Measurements from ENCODE around the gene NHLRC3.

NHLRC3 gene

DNA sequence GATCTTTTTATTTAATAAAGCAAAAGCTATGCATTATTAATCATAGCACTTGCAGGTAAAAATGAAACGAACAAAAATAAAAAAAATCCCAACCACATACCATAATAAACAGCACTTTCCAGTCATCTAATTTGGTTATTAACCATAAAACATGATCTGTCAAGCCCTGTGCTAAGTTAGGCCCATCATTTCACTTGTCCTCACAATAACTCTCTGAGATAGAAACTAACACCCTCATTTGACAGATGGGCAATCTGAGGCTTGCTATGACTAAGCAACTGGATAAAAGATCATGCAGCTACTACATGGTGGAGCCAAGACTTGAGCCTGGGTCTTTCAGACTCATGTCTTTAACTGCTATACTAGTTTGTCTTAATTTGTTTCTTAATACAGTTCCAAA is 22.2 kb upstream of the NHLRC3 start:
- no peak overlapping the region for H3K4me3 ChIP-seq (ENCODE audit: low read length)
- TF ChIP-seq, protein P1, sequence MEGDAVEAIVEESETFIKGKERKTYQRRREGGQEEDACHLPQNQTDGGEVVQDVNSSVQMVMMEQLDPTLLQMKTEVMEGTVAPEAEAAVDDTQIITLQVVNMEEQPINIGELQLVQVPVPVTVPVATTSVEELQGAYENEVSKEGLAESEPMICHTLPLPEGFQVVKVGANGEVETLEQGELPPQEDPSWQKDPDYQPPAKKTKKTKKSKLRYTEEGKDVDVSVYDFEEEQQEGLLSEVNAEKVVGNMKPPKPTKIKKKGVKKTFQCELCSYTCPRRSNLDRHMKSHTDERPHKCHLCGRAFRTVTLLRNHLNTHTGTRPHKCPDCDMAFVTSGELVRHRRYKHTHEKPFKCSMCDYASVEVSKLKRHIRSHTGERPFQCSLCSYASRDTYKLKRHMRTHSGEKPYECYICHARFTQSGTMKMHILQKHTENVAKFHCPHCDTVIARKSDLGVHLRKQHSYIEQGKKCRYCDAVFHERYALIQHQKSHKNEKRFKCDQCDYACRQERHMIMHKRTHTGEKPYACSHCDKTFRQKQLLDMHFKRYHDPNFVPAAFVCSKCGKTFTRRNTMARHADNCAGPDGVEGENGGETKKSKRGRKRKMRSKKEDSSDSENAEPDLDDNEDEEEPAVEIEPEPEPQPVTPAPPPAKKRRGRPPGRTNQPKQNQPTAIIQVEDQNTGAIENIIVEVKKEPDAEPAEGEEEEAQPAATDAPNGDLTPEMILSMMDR (conservative IDR thresholded peaks at IDR 0.05; ENCODE audit: low read length), result no peak
- no peak for DNase-seq (ENCODE audit: low read depth)

DNA sequence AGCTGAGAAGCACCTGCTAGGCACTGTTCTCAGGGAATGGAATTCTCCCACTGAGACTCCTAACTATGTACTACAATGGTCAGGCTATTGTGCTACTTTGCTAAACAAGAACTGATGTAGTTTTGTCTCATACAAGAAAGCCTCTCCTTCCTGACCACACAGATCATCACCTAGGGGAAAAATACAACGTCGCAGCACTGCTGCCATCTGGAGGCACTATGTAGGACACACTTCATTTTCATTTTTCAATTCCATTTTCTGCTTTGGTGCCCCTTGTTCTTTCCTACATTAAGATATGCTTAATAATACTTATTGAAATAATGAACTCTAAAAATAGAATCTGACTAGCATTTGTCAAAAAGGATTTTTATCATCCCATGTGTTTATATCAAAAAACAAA is 21.5 kb upstream of the NHLRC3 start:
- TF ChIP-seq, protein P1 (conservative IDR thresholded peaks at IDR 0.05; ENCODE audit: low read length), result peak; percentile 51
- peak; percentile 15 for DNase-seq (ENCODE audit: low read depth)
- no peak overlapping the region for H3K4me3 ChIP-seq (ENCODE audit: low read length)

DNA sequence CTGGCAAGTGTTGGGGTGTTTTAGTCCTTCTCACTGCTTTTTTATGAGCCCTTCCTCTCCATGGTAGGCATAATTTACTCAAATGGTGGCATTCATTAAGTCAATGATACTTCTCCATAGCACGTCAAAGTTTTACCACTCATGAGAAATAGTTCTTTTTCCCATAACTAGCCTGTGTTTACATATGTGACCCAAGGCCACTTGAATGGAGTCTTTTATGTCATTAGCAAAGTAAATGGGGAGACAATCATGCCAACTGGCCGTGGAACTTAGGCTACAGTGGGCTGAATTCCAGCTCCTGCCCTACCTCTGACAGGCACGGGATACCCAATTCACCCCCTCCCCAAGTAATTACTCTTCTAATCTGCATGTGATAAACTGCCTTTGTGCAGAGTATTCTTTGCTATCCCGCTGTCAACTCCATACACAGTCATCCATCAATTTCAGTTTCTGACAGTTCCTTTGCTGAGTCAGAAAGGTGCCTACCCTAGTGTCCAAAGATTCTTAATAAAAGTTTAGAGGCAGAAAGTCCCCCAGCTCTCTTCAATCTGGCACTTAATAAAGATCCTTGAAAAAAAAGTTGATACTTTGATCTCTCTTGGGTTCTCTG is 17.3 kb upstream of the NHLRC3 start:
- TF ChIP-seq, protein P1 (conservative IDR thresholded peaks at IDR 0.05; ENCODE audit: low read length), result no peak
- no peak for DNase-seq (ENCODE audit: low read depth)
- H3K4me3 ChIP-seq (ENCODE audit: low read length), result no peak overlapping the region

DNA sequence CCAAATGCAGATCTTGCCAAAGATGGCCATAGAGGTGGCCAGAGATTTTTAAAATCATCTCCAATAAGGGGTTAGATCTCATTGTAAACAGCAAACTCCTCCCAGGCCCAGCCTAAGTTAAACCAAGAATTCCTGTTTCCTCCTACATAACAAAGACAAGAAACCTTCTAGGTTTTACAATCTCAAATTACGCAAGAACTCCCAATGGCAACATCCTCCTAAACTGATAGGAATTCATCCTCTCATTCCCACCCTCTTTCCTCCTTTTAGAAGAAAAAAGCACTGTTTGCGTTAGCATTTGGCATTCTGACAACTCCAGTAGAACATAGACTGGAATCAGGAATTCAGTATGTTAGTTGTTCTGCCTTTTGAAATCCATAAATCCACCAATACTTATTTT is 14.9 kb upstream of the NHLRC3 start:
- no peak overlapping the region for H3K4me3 ChIP-seq (ENCODE audit: low read length)
- peak; percentile 13 for DNase-seq (ENCODE audit: low read depth)
- TF ChIP-seq, protein P1 (conservative IDR thresholded peaks at IDR 0.05; ENCODE audit: low read length), result no peak

DNA sequence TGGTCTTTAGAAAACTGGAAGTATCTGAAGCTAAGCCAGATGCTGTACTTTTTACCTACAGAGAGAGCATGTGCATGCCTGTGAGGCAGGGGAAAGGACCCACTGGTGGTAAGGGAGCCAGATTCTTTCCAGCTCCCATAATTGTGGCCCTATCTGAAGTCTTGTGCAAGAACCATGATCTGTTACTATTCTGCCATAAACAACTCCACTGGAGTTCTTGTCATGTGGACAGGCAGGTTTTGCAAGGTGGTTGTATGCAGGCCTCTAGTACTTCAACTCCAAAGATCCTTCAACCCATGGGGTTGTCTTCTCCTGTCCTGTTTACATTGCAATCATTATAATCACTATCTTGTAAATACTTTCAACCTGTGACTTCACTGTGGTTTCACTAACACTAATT is 14.5 kb upstream of the NHLRC3 start:
- TF ChIP-seq, protein P1 (conservative IDR thresholded peaks at IDR 0.05; ENCODE audit: low read length), result no peak
- no peak for DNase-seq (ENCODE audit: low read depth)
- H3K4me3 ChIP-seq (ENCODE audit: low read length), result no peak overlapping the region

GRCh38 chr13:39025433-39025839 is 12.8 kb upstream of the NHLRC3 start:
- TF ChIP-seq, protein P1 (conservative IDR thresholded peaks at IDR 0.05; ENCODE audit: low read length), result no peak
- peak; percentile 2 for DNase-seq (ENCODE audit: low read depth)
- no peak overlapping the region for H3K4me3 ChIP-seq (ENCODE audit: low read length)

DNA sequence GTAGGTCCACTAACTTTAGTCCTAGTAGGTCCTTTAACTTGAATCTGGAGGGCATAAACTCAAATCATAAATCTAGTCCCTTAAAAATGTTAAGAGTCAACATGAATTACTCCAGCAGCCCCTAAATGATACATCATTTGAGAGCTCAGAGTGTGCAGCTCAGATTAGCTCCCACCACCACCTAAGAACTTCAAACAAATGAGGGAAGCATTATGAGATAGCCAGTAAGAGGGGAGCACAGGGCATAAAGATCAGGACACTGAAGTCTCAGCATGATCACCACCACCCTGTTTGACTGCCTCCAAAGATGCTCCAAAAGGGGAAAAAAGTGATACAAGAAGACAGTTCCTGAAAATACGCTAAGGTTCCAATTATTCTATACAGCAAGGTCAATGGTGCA is 6.1 kb upstream of the NHLRC3 start:
- TF ChIP-seq, protein P1 (conservative IDR thresholded peaks at IDR 0.05; ENCODE audit: low read length), result no peak

More for the DNA sequence above, 6.1 kb upstream of the NHLRC3 start:
- no peak for DNase-seq (ENCODE audit: low read depth)
- no peak overlapping the region for H3K4me3 ChIP-seq (ENCODE audit: low read length)
